NT2/D1 (cell line): Measurements from ENCODE around the gene TMEM125.

ENCODE experiments used
- SUZ12 ChIP-seq: IDR thresholded peaks from 2 replicates; pipeline ENCODE4 v1.6.1; 2011; ENCODE audit not compliant: insufficient read length, insufficient read depth; ENCODE audit errors: extremely low read depth
- YY1 ChIP-seq: IDR thresholded peaks from 2 replicates; pipeline ENCODE4 v1.6.1; 2011; ENCODE audit not compliant: insufficient read length, insufficient read depth
- ZNF274 ChIP-seq: IDR thresholded peaks from 2 replicates; pipeline ENCODE4 v1.6.1; 2011; ENCODE audit warnings: mild to moderate bottlenecking, low read depth, low read length

DNA sequence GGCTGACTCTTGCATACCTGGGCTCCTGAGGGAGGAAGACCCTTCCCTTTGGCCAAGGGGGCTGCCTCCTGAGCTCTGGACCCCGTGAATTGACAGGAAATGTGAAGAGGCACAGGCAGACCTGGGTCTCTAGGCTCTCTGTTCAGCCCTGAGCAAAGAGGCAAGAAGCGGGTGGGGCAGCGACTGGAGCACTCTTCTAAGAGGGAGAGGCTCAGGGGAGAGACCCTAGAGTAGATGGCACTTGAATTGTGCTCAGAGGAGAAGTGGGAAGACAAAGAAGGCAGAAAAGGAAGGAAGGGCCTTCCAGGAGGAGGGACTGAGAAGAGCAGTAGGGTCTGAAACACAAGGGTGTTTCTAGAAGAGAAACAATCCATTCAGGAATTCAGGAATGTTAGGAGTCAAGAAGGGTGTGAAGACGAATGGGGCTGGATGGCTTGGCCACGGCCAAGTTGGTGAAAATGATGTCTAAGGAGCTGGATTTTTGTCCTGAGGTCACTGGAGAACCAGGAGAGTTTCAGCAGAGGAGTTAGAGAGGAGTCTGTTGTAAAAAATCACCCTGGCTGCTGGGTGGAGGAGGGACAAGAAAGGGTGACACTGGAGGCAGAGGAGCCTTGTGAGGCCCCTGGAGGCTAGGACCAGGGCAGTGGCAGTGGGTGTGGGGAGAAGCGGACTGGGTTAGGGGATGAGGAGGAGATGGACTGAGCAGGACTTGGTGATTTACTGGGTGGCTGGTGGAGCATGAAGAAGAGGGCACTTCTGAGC is 36.3 kb downstream of the TMEM125 start:
- TF ChIP-seq YY1 (no peak), ZNF274 (no peak), SUZ12 (no peak)
